ENCODE results near the gene OR2V1. TPM values are rescaled to one million over a fixed set of nuclear protein-coding genes. Genes with fewer than 3 reads are reported as not detected.
A peak's percentile ranks its signal among the peaks of the same experiment; 100 is the strongest.
"Not testable (repeated sequence)": the region's sequence is repeated elsewhere in the genome, so short reads cannot be mapped to it uniquely, and the experiment has no call there.

Gene OR2V1
- total RNA-seq, 1 donor from 2014 or later, result not detected

DNA sequence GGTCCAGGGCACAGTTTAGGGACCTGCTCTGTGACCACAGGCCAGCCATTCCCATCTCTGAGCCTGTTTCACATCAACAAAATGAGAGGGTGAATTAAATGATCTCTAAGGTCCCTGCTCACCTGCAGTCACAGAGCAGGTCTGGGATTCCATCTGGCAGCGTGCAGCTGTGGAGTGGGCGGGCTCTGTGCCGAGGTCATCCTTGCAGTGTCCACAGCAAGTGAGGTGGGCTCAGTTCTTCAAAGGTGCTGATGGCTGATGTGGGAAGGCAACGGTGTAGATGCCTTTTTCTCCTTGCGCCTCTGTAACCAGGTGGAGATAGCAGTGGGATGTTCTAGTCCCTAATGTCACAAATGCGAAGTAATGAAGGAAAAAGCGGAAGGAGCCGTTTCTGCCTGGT lies 11.9 kb downstream of the OR2V1 start:
- TF ChIP-seq CTCF (IDR thresholded peaks at IDR 0.05), result no peak
- H3K36me3 Mint-ChIP-seq (ENCODE audit: low read depth), result no peaks in the 10 kb centered on the region
- no peak overlapping the region for H3K4me3 Mint-ChIP-seq (ENCODE audit: unreplicated experiment)
- peaks cover 70% of the 10 kb centered on the region for H3K27me3 Mint-ChIP-seq (ENCODE audit: low read depth)
- H3K4me1 Mint-ChIP-seq (ENCODE audit: low read depth), result peaks cover 13% of the 10 kb centered on the region
- no peak overlapping the region for H3K27ac Mint-ChIP-seq (ENCODE audit: unreplicated experiment)
- no peak for DNase-seq (ENCODE audit: low spot score)
- no peaks in the 10 kb centered on the region for H3K9me3 Mint-ChIP-seq (ENCODE audit: low read depth)

- Mint-ChIP-seq H3K4me1 (ENCODE audit: low read depth) (peaks cover 13% of the 10 kb centered on the region), H3K4me3 (ENCODE audit: unreplicated experiment) (no peak overlapping the region), H3K36me3 (ENCODE audit: low read depth) (no peaks in the 10 kb centered on the region), H3K27ac (ENCODE audit: unreplicated experiment) (no peak overlapping the region), H3K9me3 (ENCODE audit: low read depth) (no peaks in the 10 kb centered on the region), H3K27me3 (ENCODE audit: low read depth) (peaks cover 72% of the 10 kb centered on the region)
- TF ChIP-seq CTCF (IDR thresholded peaks at IDR 0.05), result no peak
- no peak for DNase-seq (ENCODE audit: low spot score)
Measured at GRCh38 chr5:181118369-181118768, 12.6 kb downstream of the OR2V1 start.

DNA sequence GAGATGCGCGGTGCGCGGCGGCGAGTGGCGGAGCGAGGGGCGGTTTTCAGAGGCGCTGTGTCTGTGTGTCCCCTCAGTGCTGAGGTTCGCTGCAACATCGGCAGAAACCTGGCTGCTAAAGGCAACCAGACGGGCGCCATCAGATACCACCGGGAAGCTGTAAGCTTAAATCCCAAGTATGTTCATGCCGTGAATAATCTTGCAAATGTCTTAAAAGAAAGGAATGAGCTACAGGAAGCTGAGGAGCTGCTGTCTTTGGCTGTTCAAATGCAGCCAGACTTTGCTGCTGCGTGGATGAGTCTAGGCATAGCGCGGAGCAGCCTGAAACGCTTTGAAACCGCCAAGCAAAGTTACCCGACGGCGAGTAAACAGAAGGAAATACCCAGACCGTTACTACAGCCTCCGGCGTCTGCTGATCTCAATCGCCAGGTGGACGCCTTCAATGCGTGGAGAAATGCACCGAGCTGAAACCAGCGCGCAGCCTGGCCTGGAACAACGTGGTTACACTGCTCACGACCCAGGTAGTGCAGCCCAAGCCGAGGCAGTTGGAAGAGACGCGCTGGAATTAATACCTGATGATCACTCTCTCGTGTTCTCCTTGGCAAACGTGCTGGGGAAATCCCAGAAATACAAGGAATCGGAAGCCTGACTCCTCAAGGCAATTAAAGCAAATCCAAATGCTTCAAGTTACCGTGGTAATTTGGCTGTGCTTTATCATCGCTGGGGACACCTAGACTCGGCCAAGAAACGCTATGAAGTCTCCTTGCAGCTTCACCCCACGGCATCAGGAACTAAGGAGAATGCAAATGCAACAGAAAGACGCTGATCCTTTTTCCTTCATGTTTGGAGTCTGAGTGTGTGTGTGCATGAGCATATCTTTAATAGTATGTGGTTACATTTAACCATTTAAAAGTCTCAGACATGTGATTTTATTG lies 15.9 kb downstream of the OR2V1 start:
- Mint-ChIP-seq H3K9me3 (ENCODE audit: low read depth) (no peaks in the 10 kb centered on the region), H3K4me1 (ENCODE audit: low read depth) (peaks cover 13% of the 10 kb centered on the region), H3K36me3 (ENCODE audit: low read depth) (no peaks in the 10 kb centered on the region), H3K27ac (ENCODE audit: unreplicated experiment) (no peak overlapping the region), H3K27me3 (ENCODE audit: low read depth) (peaks cover 81% of the 10 kb centered on the region), H3K4me3 (ENCODE audit: unreplicated experiment) (peak overlapping the region; percentile 56)
- DNase-seq (ENCODE audit: low spot score), result no peak
- TF ChIP-seq CTCF (IDR thresholded peaks at IDR 0.05), result no peak

GRCh38 chr5:181114284-181114843 lies 16.6 kb downstream of the OR2V1 start:
- no peak for DNase-seq (ENCODE audit: low spot score)
- peak overlapping the region; percentile 56 for H3K4me3 Mint-ChIP-seq (ENCODE audit: unreplicated experiment)
- peaks cover 82% of the 10 kb centered on the region for H3K27me3 Mint-ChIP-seq (ENCODE audit: low read depth)
- H3K4me1 Mint-ChIP-seq (ENCODE audit: low read depth), result peaks cover 13% of the 10 kb centered on the region
- no peaks in the 10 kb centered on the region for H3K9me3 Mint-ChIP-seq (ENCODE audit: low read depth)
- no peaks in the 10 kb centered on the region for H3K36me3 Mint-ChIP-seq (ENCODE audit: low read depth)
- no peak for TF ChIP-seq CTCF (IDR thresholded peaks at IDR 0.05)
- no peak overlapping the region for H3K27ac Mint-ChIP-seq (ENCODE audit: unreplicated experiment)

DNA sequence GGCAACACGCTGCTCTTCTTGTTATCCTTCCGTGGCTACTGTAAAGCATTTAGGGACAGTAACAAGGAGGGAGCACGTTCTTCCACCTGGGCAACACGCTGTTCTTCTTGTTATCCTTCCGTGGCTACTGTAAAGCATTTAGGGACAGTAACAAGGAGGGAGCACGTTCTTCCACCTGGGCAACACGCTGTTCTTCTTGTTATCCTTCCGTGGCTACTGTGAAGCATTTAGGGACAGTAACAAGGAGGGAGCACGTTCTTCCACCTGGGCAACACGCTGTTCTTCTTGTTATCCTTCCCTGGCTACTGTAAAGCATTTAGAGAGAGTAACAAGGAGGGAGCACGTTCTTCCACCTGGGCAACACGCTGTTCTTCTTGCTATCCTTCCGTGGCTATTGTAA lies 17.4 kb downstream of the OR2V1 start:
- Mint-ChIP-seq H3K27me3 (ENCODE audit: low read depth) (peaks cover 79% of the 10 kb centered on the region), H3K4me1 (ENCODE audit: low read depth) (peaks cover 13% of the 10 kb centered on the region)
- not testable (repeated sequence) for H3K9me3 Mint-ChIP-seq (ENCODE audit: low read depth); H3K4me3 Mint-ChIP-seq (ENCODE audit: unreplicated experiment); H3K27ac Mint-ChIP-seq (ENCODE audit: unreplicated experiment); DNase-seq (ENCODE audit: low spot score); H3K36me3 Mint-ChIP-seq (ENCODE audit: low read depth)
